Small intestine (tissue), 7 donors: ENCODE measurements around the gene PLCB4. TPM values are rescaled to one million over a fixed set of nuclear protein-coding genes. Genes with fewer than 3 reads are reported as not detected.
A peak's percentile ranks its signal among the peaks of the same experiment; 100 is the strongest.

Experiments
- DNase-seq, 2 donors: peaks; one replicate each; pipeline versions ENCODE4 v3.0.0 to v3.0.0-alpha.2; 2013
- FAIRE-seq: peaks from 2 replicates; lab custom pipeline; 2012; peaks lifted over from hg19 to GRCh38; lab: Jason Lieb, UNC
- H3K27ac ChIP-seq, 3 donors: one replicate each; pipeline ENCODE4 v1.5.1; 2013; ENCODE audit warnings: low read length in 2 of 3, mild to moderate bottlenecking in 2 of 3, control low read depth in 1 of 3, inconsistent platforms in 1 of 3, low read depth in 1 of 3, moderate library complexity in 1 of 3
- H3K27me3 ChIP-seq, 3 donors: one replicate each; pipeline ENCODE4 v1.6.1; 2013; ENCODE audit warnings: low read length in 3 of 3, inconsistent platforms in 1 of 3; ENCODE audit not compliant: control insufficient read depth in 3 of 3, insufficient read depth in 3 of 3
- H3K36me3 ChIP-seq, 3 donors: one replicate each; pipeline ENCODE4 v1.6.1; 2013; ENCODE audit warnings: low read length in 3 of 3, inconsistent platforms in 1 of 3, low read depth in 1 of 3, mild to moderate bottlenecking in 1 of 3, moderate library complexity in 1 of 3; ENCODE audit not compliant: control insufficient read depth in 3 of 3, insufficient read depth in 2 of 3
- H3K4me1 ChIP-seq, 3 donors: one replicate each; pipeline ENCODE4 v1.6.1; 2013; ENCODE audit warnings: low read length in 2 of 3, inconsistent platforms in 1 of 3, low read depth in 1 of 3, mild to moderate bottlenecking in 1 of 3, moderate library complexity in 1 of 3; ENCODE audit not compliant: control insufficient read depth in 3 of 3, insufficient read depth in 2 of 3
- H3K4me3 ChIP-seq, 3 donors: one replicate each; pipeline ENCODE4 v1.5.1; 2013; ENCODE audit warnings: low read length in 3 of 3, control low read depth in 1 of 3, inconsistent platforms in 1 of 3, low read depth in 1 of 3, mild to moderate bottlenecking in 1 of 3, moderate library complexity in 1 of 3
- H3K9me3 ChIP-seq, 2 donors: one replicate each; pipeline ENCODE4 v1.6.1; 2013; ENCODE audit warnings: low read depth in 1 of 2, low read length in 1 of 2; ENCODE audit not compliant: control insufficient read depth in 2 of 2, insufficient read depth in 1 of 2
- WGBS, 3 donors: extraction: QIAGEN DNeasy Blood & Tissue Kit; methylation state at CpG; one replicate each; pipeline ENCODE4 v1.1.7; 2013; 5-methylcytosine and 5-hydroxymethylcytosine counted together
- polyA plus RNA-seq, 4 donors: library from polyadenylated mRNA; stranded (reverse) in 3 of 4; unstranded in 1 of 4; fragments of 200-250 nt in 3 of 4; fragments of 120-200 nt in 1 of 4; gene quantifications; one replicate each; pipeline versions ENCODE4 v1.2.1 to v1.2.3, GENCODE V29; 2013
- donor health status: healthy with polysubstance abuse.
- donor health status: control.
- donor health status: control.
- donor health status: Bipolar disorder and iron deficiency.
- donor health status: healthy.

The PLCB4 gene
- polyA plus RNA-seq, 4 donors, result under 0.01 to 14.4 (median 3.4) TPM

- DNase-seq (no peak), FAIRE-seq (no peak)
- Histone ChIP-seq H3K4me3 (no peak overlapping the region), H3K9me3 (no peaks in the 10 kb centered on the region), H3K4me1 (peaks cover 0 to 3% (median 0%) of the 10 kb centered on the region in 3 donors), H3K27ac (no peak overlapping the region), H3K27me3 (peaks cover 5 to 72% (median 34%) of the 10 kb centered on the region in 3 donors), H3K36me3 (no peaks in the 10 kb centered on the region)
- WGBS, 3 donors, result 48 to 59% (median 53%) methylated on average over 5 of the region's 5 CpGs
Observed at GRCh38 chr20:9510911-9511310, 442.0 kb downstream of the PLCB4 start.

- H3K27me3 ChIP-seq, result peaks cover 9 to 70% (median 26%) of the 10 kb centered on the region in 3 donors
- no peaks in the 10 kb centered on the region for H3K36me3 ChIP-seq
- DNase-seq, result no peak
- no peak overlapping the region for H3K4me3 ChIP-seq
- peaks cover 0 to 6% (median 0%) of the 10 kb centered on the region in 3 donors for H3K4me1 ChIP-seq
- H3K9me3 ChIP-seq, result no peaks in the 10 kb centered on the region
- no peak overlapping the region for H3K27ac ChIP-seq
- no peak for FAIRE-seq
- 3 to 6% (median 5%) methylated on average over 9 of the region's 9 CpGs for WGBS, 3 donors
Observed at GRCh38 chr20:9514072-9514460, 445.2 kb downstream of the PLCB4 start.

GRCh38 chr20:9514461-9515213 is 445.8 kb downstream of the PLCB4 start, which contains the start of gene LAMP5:
Gene LAMP5, plus strand, starts transcription at chr20:9514590. Its CDS starts 263 bp downstream, at chr20:9514853.
- Histone ChIP-seq H3K27me3 (peaks cover 9 to 65% (median 26%) of the 10 kb centered on the region in 3 donors), H3K4me3 (no peak within 1 kb of the TSS), H3K4me1 (peaks cover 0 to 6% (median 0%) of the 10 kb centered on the region in 3 donors), H3K27ac (no peak within 1 kb of the TSS), H3K9me3 (no peaks in the 10 kb centered on the region), H3K36me3 (no peaks in the 10 kb centered on the region)
- no peak for FAIRE-seq
- WGBS, 3 donors, result 1 to 6% (median 3%) methylated on average over 38 of the region's 38 CpGs
- DNase-seq, result peak in 1 of 2 donors; percentile 34

GRCh38 chr20:9515214-9515585 is 446.3 kb downstream of the PLCB4 start:
- no peaks in the 10 kb centered on the region for H3K9me3 ChIP-seq
- H3K4me3 ChIP-seq, result no peak overlapping the region
- peaks cover 0 to 6% (median 0%) of the 10 kb centered on the region in 3 donors for H3K4me1 ChIP-seq
- H3K36me3 ChIP-seq, result no peaks in the 10 kb centered on the region
- DNase-seq, result no peak
- no peak for FAIRE-seq
- peaks cover 9 to 64% (median 26%) of the 10 kb centered on the region in 3 donors for H3K27me3 ChIP-seq
- WGBS, 3 donors, result 5 to 11% (median 10%) methylated on average over 13 of the region's 13 CpGs
- H3K27ac ChIP-seq, result no peak overlapping the region

GRCh38 chr20:9515741-9516233 is 446.9 kb downstream of the PLCB4 start:
- no peak for DNase-seq

GRCh38 chr20:9516234-9516871 is 447.5 kb downstream of the PLCB4 start:
- H3K9me3 ChIP-seq, result no peaks in the 10 kb centered on the region
- H3K4me1 ChIP-seq, result peaks cover 0 to 6% (median 0%) of the 10 kb centered on the region in 3 donors
- H3K27me3 ChIP-seq, result peaks cover 9 to 66% (median 26%) of the 10 kb centered on the region in 3 donors
- H3K27ac ChIP-seq, result no peak overlapping the region
- no peaks in the 10 kb centered on the region for H3K36me3 ChIP-seq
- DNase-seq (no peak), FAIRE-seq (no peak)
- 5 to 14% (median 9%) methylated on average over 27 to 28 of the region's 28 CpGs for WGBS, 3 donors
- no peak overlapping the region for H3K4me3 ChIP-seq

More at GRCh38 chr20:9515741-9516233, 446.9 kb downstream of the PLCB4 start:
- H3K27me3 ChIP-seq, result peaks cover 9 to 66% (median 26%) of the 10 kb centered on the region in 3 donors
- no peak for FAIRE-seq
- H3K36me3 ChIP-seq, result no peaks in the 10 kb centered on the region
- WGBS, 3 donors, result 3 to 8% (median 6%) methylated on average over 38 of the region's 38 CpGs
- no peak overlapping the region for H3K27ac ChIP-seq
- peak overlapping the region in 1 of 3 donors; percentile 1 for H3K4me3 ChIP-seq
- no peaks in the 10 kb centered on the region for H3K9me3 ChIP-seq
- peaks cover 0 to 6% (median 0%) of the 10 kb centered on the region in 3 donors for H3K4me1 ChIP-seq

- H3K27ac ChIP-seq, result no peak overlapping the region
- no peaks in the 10 kb centered on the region for H3K9me3 ChIP-seq
- H3K36me3 ChIP-seq, result no peaks in the 10 kb centered on the region
- no peak for FAIRE-seq
- no peak overlapping the region for H3K4me3 ChIP-seq
- no peak for DNase-seq
- 39 to 50% (median 43%) methylated on average over 8 of the region's 8 CpGs for WGBS, 3 donors
- peaks cover 9 to 62% (median 26%) of the 10 kb centered on the region in 3 donors for H3K27me3 ChIP-seq
- H3K4me1 ChIP-seq, result peaks cover 0 to 6% (median 0%) of the 10 kb centered on the region in 3 donors
Observed at GRCh38 chr20:9517297-9518162, 448.6 kb downstream of the PLCB4 start.
